ENCODE data around the gene MEGF8.
A peak's percentile ranks its signal among the peaks of the same experiment; 100 is the strongest.

Gene MEGF8

DNA sequence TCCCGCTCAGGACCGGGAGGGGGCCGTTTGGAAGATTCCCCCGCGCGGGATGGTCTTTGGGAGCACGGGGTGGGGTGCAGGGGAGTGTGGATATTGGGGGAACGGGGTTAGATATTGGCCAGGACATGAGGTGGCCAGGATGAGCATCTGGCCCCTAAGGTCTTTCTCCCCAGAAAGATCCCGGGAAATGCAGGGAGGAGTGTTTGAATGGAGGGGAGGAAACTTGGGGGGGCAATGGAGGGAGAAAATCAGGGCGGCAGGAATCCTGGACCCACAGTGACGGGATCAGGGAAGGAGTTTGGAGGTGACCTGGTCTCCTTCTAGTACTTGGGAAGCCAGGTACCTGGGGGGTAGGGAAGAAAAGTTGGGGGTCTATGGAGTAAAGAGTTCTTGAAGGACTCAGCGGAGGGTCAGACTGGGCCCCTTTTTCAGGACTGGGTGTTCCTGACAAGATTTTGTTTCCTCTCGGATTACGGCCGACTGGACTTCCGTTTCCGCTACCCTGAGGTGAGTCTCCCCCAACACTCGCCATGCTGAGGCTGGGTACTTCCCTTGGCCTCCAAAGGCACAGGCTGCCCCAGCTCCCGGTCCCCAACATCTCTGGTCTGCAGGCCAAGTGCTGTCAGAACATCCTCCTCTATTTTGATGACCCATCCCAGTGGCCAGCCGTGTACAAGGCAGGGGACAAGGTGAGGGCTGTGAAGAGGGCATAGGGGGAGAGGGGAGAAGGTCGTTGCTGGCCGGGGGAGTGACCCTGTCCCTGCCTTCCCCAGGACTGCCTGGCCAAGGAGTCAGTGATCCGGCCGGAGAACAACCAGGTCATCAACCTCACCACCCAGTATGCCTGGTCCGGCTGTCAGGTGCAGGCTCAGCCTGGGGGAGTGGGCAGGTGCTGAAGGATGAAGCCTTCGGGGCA lies 11.3 kb upstream of the MEGF8 start:
- TF ChIP-seq, protein P1, sequence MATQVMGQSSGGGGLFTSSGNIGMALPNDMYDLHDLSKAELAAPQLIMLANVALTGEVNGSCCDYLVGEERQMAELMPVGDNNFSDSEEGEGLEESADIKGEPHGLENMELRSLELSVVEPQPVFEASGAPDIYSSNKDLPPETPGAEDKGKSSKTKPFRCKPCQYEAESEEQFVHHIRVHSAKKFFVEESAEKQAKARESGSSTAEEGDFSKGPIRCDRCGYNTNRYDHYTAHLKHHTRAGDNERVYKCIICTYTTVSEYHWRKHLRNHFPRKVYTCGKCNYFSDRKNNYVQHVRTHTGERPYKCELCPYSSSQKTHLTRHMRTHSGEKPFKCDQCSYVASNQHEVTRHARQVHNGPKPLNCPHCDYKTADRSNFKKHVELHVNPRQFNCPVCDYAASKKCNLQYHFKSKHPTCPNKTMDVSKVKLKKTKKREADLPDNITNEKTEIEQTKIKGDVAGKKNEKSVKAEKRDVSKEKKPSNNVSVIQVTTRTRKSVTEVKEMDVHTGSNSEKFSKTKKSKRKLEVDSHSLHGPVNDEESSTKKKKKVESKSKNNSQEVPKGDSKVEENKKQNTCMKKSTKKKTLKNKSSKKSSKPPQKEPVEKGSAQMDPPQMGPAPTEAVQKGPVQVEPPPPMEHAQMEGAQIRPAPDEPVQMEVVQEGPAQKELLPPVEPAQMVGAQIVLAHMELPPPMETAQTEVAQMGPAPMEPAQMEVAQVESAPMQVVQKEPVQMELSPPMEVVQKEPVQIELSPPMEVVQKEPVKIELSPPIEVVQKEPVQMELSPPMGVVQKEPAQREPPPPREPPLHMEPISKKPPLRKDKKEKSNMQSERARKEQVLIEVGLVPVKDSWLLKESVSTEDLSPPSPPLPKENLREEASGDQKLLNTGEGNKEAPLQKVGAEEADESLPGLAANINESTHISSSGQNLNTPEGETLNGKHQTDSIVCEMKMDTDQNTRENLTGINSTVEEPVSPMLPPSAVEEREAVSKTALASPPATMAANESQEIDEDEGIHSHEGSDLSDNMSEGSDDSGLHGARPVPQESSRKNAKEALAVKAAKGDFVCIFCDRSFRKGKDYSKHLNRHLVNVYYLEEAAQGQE (IDR thresholded peaks at IDR 0.05; ENCODE audit: insufficient read depth in 1 of 2, low read depth in 2 of 2, low read length in 2 of 2), result peak in 1 of 2 experiments; percentile 3; a peak in 1 of 4 replicates
- TF ChIP-seq FOXP2 (optimal IDR thresholded peaks at IDR 0.05; ENCODE audit: borderline replicate concordance, extremely low read depth, extremely low read length, insufficient read depth), result no peak

DNA sequence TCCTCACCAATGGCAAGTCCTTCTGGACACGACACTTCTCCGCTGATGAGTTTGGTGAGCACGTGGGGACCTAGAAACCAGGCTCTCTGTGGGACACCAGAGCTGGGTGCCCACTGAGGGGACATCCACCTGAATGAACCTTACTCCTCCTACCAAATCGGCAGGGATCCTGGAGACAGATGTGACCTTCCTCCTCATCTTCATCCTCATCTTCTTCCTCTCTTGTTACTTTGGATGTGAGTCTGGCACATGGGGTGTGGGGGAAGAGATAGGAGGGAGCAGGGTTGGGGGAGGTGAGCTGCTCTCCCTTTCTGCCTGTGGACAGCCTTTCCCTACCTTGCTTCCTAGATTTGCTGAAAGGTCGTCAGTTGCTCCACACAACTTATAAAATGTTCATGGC lies 10.4 kb upstream of the MEGF8 start:
- no peak for TF ChIP-seq SIN3A (IDR thresholded peaks at IDR 0.05; ENCODE audit: borderline replicate concordance, insufficient read depth, low read length)
- no peak for TF ChIP-seq FOXP2 (optimal IDR thresholded peaks at IDR 0.05; ENCODE audit: borderline replicate concordance, extremely low read depth, extremely low read length, insufficient read depth)
- TF ChIP-seq TAF1 (IDR thresholded peaks at IDR 0.05; ENCODE audit: borderline replicate concordance, insufficient read depth, low read length), result no peak
- TF ChIP-seq POLR2AphosphoS5 (IDR thresholded peaks at IDR 0.05; ENCODE audit: low read depth, low read length), result no peak
- TF ChIP-seq, protein P1 (IDR thresholded peaks at IDR 0.05; ENCODE audit: insufficient read depth in 1 of 2, low read depth in 2 of 2, low read length in 2 of 2), result no peak

DNA sequence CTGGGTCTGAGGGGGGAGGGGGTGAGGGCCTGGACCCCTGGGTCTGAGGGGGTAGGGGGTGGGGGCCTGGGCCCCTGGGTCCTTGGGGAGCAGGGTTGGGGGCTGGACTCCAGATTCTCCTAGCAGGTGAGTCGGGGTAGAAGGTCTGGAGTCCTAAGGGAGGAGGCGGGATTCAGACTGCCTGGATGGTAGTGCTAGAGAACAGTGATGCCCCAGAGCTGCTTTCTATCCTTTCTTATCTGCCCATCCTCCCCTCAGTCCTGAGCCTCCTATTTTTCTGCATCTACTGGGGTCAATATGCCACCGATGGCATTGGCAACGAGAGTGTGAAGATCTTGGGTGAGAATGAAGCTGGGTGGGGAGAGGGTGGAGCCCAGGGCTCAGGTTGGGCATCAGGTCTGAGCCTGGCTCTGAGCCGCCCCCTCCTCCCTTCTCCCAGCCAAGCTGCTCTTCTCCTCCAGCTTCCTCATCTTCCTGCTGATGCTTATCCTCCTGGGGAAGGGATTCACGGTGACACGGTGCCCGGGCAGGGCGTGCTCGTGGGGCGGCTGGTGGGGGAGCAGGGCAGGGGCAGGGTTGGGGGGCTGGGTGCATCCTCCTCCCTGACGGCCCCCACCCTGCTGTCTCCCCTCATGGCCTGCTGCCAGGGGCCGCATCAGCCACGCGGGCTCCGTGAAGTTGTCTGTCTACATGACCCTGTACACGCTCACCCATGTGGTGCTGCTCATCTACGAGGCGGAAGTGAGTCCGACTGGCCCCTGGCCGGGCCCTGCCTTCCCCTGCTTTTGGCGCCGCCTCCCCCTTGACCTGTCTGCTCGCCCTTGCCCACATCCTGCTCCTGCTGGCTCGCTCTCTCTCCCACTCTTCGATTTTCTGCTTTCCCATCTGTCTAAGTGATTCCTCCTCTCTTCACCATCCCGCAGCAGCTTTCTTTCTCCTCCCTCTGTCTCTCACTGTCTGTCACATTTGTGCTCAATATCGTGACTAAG lies 8.9 kb upstream of the MEGF8 start:
- peak; percentile 64; the same call in 1 of the 2 replicates for TF ChIP-seq TAF1 (IDR thresholded peaks at IDR 0.05; ENCODE audit: borderline replicate concordance, insufficient read depth, low read length)
- peak; percentile 79 for TF ChIP-seq FOXP2 (optimal IDR thresholded peaks at IDR 0.05; ENCODE audit: borderline replicate concordance, extremely low read depth, extremely low read length, insufficient read depth)
- peak; percentile 94 for TF ChIP-seq POLR2AphosphoS5 (IDR thresholded peaks at IDR 0.05; ENCODE audit: low read depth, low read length)
- peak; percentile 89 for TF ChIP-seq SIN3A (IDR thresholded peaks at IDR 0.05; ENCODE audit: borderline replicate concordance, insufficient read depth, low read length)
- TF ChIP-seq, protein P1 (IDR thresholded peaks at IDR 0.05; ENCODE audit: insufficient read depth in 1 of 2, low read depth in 2 of 2, low read length in 2 of 2), result peak; percentile 35 to 60; a peak in 3 of 4 replicates

DNA sequence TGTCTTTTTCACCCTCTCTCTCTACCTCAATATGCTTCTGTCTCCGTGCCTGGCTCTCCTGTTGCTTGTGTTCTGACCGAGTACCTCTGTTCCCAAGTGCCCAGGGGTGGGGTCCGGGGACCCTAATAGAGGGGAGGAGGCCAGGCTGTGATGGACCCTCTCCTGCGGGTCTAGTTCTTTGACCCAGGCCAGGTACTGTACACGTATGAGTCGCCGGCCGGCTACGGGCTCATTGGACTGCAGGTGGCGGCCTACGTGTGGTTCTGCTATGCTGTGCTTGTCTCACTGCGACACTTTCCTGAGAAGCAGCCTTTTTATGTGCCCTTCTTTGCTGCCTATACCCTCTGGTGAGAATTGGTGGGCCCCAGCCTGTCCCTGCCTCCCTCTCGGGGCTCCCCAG lies 7.9 kb upstream of the MEGF8 start:
- TF ChIP-seq FOXP2 (optimal IDR thresholded peaks at IDR 0.05; ENCODE audit: borderline replicate concordance, extremely low read depth, extremely low read length, insufficient read depth), result no peak
- no peak for TF ChIP-seq TAF1 (IDR thresholded peaks at IDR 0.05; ENCODE audit: borderline replicate concordance, insufficient read depth, low read length)
- no peak for TF ChIP-seq POLR2AphosphoS5 (IDR thresholded peaks at IDR 0.05; ENCODE audit: low read depth, low read length)
- TF ChIP-seq SIN3A (IDR thresholded peaks at IDR 0.05; ENCODE audit: borderline replicate concordance, insufficient read depth, low read length), result no peak

DNA sequence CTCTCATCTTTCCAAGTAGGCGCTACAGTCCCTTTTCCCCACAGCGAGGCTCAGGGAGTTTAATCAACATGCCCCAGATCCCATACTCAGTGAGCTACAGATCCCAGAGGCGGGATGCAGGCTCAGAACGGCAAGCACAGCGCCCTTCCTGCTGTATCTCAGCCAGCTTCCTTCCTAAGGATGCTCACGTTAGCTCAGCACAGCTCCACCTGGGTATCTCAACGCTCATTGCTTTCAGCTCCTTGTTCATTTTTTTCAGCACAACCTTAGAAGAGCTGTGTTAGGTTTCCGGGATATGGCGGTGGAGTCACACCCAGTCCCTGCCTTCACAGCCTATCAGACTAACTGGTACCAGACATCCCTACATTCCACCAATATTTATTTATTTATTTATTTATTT lies 3.1 kb upstream of the MEGF8 start:
- TF ChIP-seq SIN3A (IDR thresholded peaks at IDR 0.05; ENCODE audit: borderline replicate concordance, insufficient read depth, low read length) (no peak), FOXP2 (optimal IDR thresholded peaks at IDR 0.05; ENCODE audit: borderline replicate concordance, extremely low read depth, extremely low read length, insufficient read depth) (no peak)
- TF ChIP-seq, protein P1 (IDR thresholded peaks at IDR 0.05; ENCODE audit: insufficient read depth in 1 of 2, low read depth in 2 of 2, low read length in 2 of 2), result no peak

All from PFSK-1 (cell line).